ENCODE results near the gene CCDC24. TPM values are rescaled to one million over a fixed set of nuclear protein-coding genes. Genes with fewer than 3 reads are reported as not detected.

CCDC24 gene
- total RNA-seq, 3 donors from 2014 or later (not counting 1 experiment from before 2014, with no cell fraction given) = 3.8 to 5.2 (median 3.9) TPM

GRCh38 chr1:43981135-43981491 lies 10.3 kb upstream of the CCDC24 start:
- DNase-seq (no peak), ATAC-seq (no peak)
- H3K36me3 Mint-ChIP-seq = peaks cover 9% of the 10 kb centered on the region
- H3K27ac Mint-ChIP-seq = no peak overlapping the region
- peaks cover 29% of the 10 kb centered on the region for H3K4me1 ChIP-seq (ENCODE audit: control insufficient read depth, insufficient read depth, low read length)
- no peaks in the 10 kb centered on the region for H3K9me3 Mint-ChIP-seq
- peaks cover 23 to 49% of the 10 kb centered on the region in 2 donors for H3K4me1 Mint-ChIP-seq
- 86% methylated on average over 20 of the region's 20 CpGs for WGBS (ENCODE audit: insufficient coverage)
- no peak overlapping the region for H3K4me3 ChIP-seq (ENCODE audit: low read length)
- H3K4me3 Mint-ChIP-seq = no peak overlapping the region
- H3K27ac ChIP-seq (ENCODE audit: low read length) = no peak overlapping the region
- intact Hi-C loops (cut with micrococcal nuclease) = no loop called here
- TF ChIP-seq, protein P1, sequence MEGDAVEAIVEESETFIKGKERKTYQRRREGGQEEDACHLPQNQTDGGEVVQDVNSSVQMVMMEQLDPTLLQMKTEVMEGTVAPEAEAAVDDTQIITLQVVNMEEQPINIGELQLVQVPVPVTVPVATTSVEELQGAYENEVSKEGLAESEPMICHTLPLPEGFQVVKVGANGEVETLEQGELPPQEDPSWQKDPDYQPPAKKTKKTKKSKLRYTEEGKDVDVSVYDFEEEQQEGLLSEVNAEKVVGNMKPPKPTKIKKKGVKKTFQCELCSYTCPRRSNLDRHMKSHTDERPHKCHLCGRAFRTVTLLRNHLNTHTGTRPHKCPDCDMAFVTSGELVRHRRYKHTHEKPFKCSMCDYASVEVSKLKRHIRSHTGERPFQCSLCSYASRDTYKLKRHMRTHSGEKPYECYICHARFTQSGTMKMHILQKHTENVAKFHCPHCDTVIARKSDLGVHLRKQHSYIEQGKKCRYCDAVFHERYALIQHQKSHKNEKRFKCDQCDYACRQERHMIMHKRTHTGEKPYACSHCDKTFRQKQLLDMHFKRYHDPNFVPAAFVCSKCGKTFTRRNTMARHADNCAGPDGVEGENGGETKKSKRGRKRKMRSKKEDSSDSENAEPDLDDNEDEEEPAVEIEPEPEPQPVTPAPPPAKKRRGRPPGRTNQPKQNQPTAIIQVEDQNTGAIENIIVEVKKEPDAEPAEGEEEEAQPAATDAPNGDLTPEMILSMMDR (IDR thresholded peaks at IDR 0.05) = no peak
- H3K27me3 Mint-ChIP-seq (ENCODE audit: low read depth in 2 of 2) = no peaks in the 10 kb centered on the region
- no peaks in the 10 kb centered on the region for H3K27me3 ChIP-seq (ENCODE audit: control insufficient read depth, insufficient read depth, low read length)
- peaks cover 18% of the 10 kb centered on the region for H3K36me3 ChIP-seq (ENCODE audit: control insufficient read depth, insufficient read depth, low read length)
- no peaks in the 10 kb centered on the region for H3K9me3 ChIP-seq (ENCODE audit: control insufficient read depth, insufficient read depth, low read length)

GRCh38 chr1:43981636-43982035 lies 9.8 kb upstream of the CCDC24 start:
- TF ChIP-seq, protein P1 (IDR thresholded peaks at IDR 0.05) = no peak
- Histone ChIP-seq H3K27ac (ENCODE audit: low read length) (no peak overlapping the region), H3K27me3 (ENCODE audit: control insufficient read depth, insufficient read depth, low read length) (no peaks in the 10 kb centered on the region), H3K9me3 (ENCODE audit: control insufficient read depth, insufficient read depth, low read length) (no peaks in the 10 kb centered on the region), H3K4me3 (ENCODE audit: low read length) (no peak overlapping the region), H3K4me1 (ENCODE audit: control insufficient read depth, insufficient read depth, low read length) (peaks cover 24% of the 10 kb centered on the region), H3K36me3 (ENCODE audit: control insufficient read depth, insufficient read depth, low read length) (peaks cover 14% of the 10 kb centered on the region)
- Mint-ChIP-seq H3K4me3 (no peak overlapping the region), H3K27ac (no peak overlapping the region), H3K36me3 (peaks cover 9% of the 10 kb centered on the region), H3K27me3 (ENCODE audit: low read depth in 2 of 2) (no peaks in the 10 kb centered on the region), H3K4me1 (peaks cover 17 to 44% of the 10 kb centered on the region in 2 donors), H3K9me3 (no peaks in the 10 kb centered on the region)
- ATAC-seq (no peak), DNase-seq (no peak)
- WGBS (ENCODE audit: insufficient coverage) = 96% methylated on average over 20 of the region's 20 CpGs
- intact Hi-C loops (cut with micrococcal nuclease) = no loop called here

GRCh38 chr1:43982241-43982640 lies 9.2 kb upstream of the CCDC24 start:
- no peak for ATAC-seq
- Mint-ChIP-seq H3K27ac (no peak overlapping the region), H3K36me3 (peaks cover 5% of the 10 kb centered on the region), H3K4me3 (no peak overlapping the region), H3K27me3 (ENCODE audit: low read depth in 2 of 2) (no peaks in the 10 kb centered on the region), H3K4me1 (peaks cover 11 to 38% of the 10 kb centered on the region in 2 donors), H3K9me3 (no peaks in the 10 kb centered on the region)
- intact Hi-C loops (cut with micrococcal nuclease) = no loop called here
- no peak for DNase-seq
- TF ChIP-seq, protein P1 (IDR thresholded peaks at IDR 0.05) = no peak
- no peaks in the 10 kb centered on the region for H3K9me3 ChIP-seq (ENCODE audit: control insufficient read depth, insufficient read depth, low read length)
- H3K27ac ChIP-seq (ENCODE audit: low read length) = no peak overlapping the region
- H3K4me3 ChIP-seq (ENCODE audit: low read length) = no peak overlapping the region
- no peaks in the 10 kb centered on the region for H3K27me3 ChIP-seq (ENCODE audit: control insufficient read depth, insufficient read depth, low read length)
- WGBS (ENCODE audit: insufficient coverage) = 89% methylated on average over 8 of the region's 8 CpGs
- H3K4me1 ChIP-seq (ENCODE audit: control insufficient read depth, insufficient read depth, low read length) = peaks cover 20% of the 10 kb centered on the region
- peaks cover 8% of the 10 kb centered on the region for H3K36me3 ChIP-seq (ENCODE audit: control insufficient read depth, insufficient read depth, low read length)

DNA sequence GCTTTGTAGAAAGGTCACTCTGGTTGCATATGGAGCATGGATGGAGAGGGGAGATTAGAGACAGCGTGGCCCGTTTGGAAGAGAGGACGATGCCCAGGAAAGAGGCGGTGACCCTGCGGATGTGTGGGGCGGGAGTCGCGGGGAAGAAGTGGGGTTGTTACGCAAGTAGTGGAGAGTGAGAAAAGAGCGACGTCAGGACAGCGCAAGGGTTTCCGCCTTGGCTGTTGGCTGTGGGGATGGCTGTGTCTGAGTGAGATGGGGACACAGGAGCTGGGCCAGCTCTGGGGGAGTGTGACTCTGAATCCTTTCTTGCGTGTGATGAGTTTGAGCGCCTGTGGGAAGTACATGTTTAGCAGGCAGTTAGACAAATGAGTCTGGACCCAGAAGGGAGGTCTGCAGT lies 8.6 kb upstream of the CCDC24 start:
- TF ChIP-seq, protein P1 (IDR thresholded peaks at IDR 0.05) = no peak
- H3K27me3 Mint-ChIP-seq (ENCODE audit: low read depth in 2 of 2) = no peaks in the 10 kb centered on the region
- H3K27ac ChIP-seq (ENCODE audit: low read length) = no peak overlapping the region
- H3K4me3 Mint-ChIP-seq = no peak overlapping the region
- no peak overlapping the region for H3K4me3 ChIP-seq (ENCODE audit: low read length)
- H3K36me3 ChIP-seq (ENCODE audit: control insufficient read depth, insufficient read depth, low read length) = peaks cover 3% of the 10 kb centered on the region
- 86% methylated on average over 15 of the region's 15 CpGs for WGBS (ENCODE audit: insufficient coverage)
- no peaks in the 10 kb centered on the region for H3K9me3 Mint-ChIP-seq
- peaks cover 20% of the 10 kb centered on the region for H3K4me1 ChIP-seq (ENCODE audit: control insufficient read depth, insufficient read depth, low read length)
- ATAC-seq (no peak), DNase-seq (no peak)
- H3K4me1 Mint-ChIP-seq = peaks cover 6 to 32% of the 10 kb centered on the region in 2 donors
- H3K9me3 ChIP-seq (ENCODE audit: control insufficient read depth, insufficient read depth, low read length) = no peaks in the 10 kb centered on the region
- no peak overlapping the region for H3K27ac Mint-ChIP-seq
- H3K36me3 Mint-ChIP-seq = no peaks in the 10 kb centered on the region
- no peaks in the 10 kb centered on the region for H3K27me3 ChIP-seq (ENCODE audit: control insufficient read depth, insufficient read depth, low read length)
- intact Hi-C loops (cut with micrococcal nuclease) = no loop called here
